Activated CD8-positive, alpha-beta T cell treated with anti-CD3 and anti-CD28 coated beads, Interleukin-2, amount 10 ng/mL, durations not matched to agents 7 days and 5 days (primary cell): ENCODE measurements around the gene CCL17. TPM values are rescaled to one million over a fixed set of nuclear protein-coding genes. Genes with fewer than 3 reads are reported as not detected.

Experiments used
- ATAC-seq: fragments of 150-1000 bp; cut with Tn5 transposase; one replicate; pipeline ENCODE4 v1.10.0; 2021; ENCODE audit warnings: moderate library complexity
- CTCF ChIA-PET: fragments of 350-600 bp; sonication (Branson Sonifier 250); formaldehyde crosslinking; loops from one replicate; lab custom pipeline; 2021; ENCODE audit warnings: antibody characterized with exemption; lab: Charles Lee
- POLR2A ChIA-PET: fragments of 350-600 bp; sonication (Branson Sonifier 250); formaldehyde crosslinking; loops from one replicate; lab custom pipeline; 2021; ENCODE audit warnings: antibody characterized with exemption; lab: Charles Lee
- DNase-seq: peaks from one replicate; pipeline ENCODE4 v3.0.0-alpha.2; 2020
- H3K27ac Mint-ChIP-seq: one replicate; pipeline ENCODE4 v1.8.0; 2021; ENCODE audit warnings: mild to moderate bottlenecking, mixed read lengths
- H3K27me3 Mint-ChIP-seq: one replicate; pipeline ENCODE4 v1.8.0; 2021; ENCODE audit warnings: low read depth, mixed read lengths
- H3K36me3 Mint-ChIP-seq: one replicate; pipeline ENCODE4 v1.8.0; 2021; ENCODE audit warnings: low read depth, mixed read lengths
- H3K4me1 Mint-ChIP-seq: one replicate; pipeline ENCODE4 v1.8.0; 2021; ENCODE audit warnings: low read depth, mixed read lengths
- H3K4me3 Mint-ChIP-seq: one replicate; pipeline ENCODE4 v1.8.0; 2021; ENCODE audit warnings: mild to moderate bottlenecking, mixed read lengths
- H3K9me3 Mint-ChIP-seq: one replicate; pipeline ENCODE4 v1.8.0; 2022; ENCODE audit warnings: mixed read lengths; ENCODE audit not compliant: insufficient read depth
- total RNA-seq, 2 experiments: library from RNA; stranded (reverse); gene quantifications; one replicate each; pipeline ENCODE4 v1.2.3, GENCODE V29; 2021

Gene CCL17
- total RNA-seq, 2 experiments from 2014 or later, result 0.50 TPM; not detected in 1

DNA sequence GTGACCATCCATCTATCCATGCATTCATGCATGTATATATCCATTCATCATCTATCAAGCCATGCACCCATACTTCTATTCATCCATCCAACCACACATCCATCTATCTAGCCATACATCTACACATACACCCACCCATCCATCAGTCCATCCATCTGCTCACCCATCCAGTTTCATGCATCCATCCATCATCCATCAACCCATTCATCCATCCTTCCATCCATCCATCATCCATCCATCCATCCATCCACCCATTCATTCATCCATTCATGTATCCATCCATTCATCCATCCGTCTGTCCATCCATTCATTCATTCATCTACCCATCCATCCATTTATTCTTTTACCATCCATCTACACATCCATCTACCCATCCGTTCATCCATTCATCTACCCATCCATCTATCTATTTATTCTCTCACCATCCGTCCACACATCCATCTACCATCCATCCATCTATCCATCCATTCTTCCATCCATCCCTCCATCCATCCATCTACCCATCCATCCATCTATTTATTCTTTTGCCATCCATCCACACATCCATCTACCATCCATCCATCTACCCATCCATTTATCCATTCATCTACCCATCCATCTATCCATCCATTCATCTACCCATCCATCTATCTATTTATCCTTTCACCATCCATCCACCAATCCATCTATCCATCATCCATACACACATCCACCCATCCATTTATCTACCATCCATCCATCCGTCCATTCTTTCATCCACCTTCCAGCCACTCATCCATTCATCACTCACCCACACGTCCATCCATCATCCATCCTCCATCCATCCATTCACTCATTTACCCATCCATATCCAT is 3.2 kb downstream of the CCL17 start:
- no peaks in the 10 kb centered on the region for H3K9me3 Mint-ChIP-seq
- no peak overlapping the region for H3K4me3 Mint-ChIP-seq
- CTCF ChIA-PET, result no interaction called here
- H3K27me3 Mint-ChIP-seq, result peaks cover 10% of the 10 kb centered on the region
- no peak for ATAC-seq
- POLR2A ChIA-PET, result interaction anchor here (0.6 kb wide), 1 partner anchor 608 kb away, joined by 4 read pairs; no protein-coding TSS in a partner anchor
- no peak overlapping the region for H3K27ac Mint-ChIP-seq
- H3K36me3 Mint-ChIP-seq, result no peaks in the 10 kb centered on the region
- H3K4me1 Mint-ChIP-seq, result peaks cover 2% of the 10 kb centered on the region
- DNase-seq, result no peak

DNA sequence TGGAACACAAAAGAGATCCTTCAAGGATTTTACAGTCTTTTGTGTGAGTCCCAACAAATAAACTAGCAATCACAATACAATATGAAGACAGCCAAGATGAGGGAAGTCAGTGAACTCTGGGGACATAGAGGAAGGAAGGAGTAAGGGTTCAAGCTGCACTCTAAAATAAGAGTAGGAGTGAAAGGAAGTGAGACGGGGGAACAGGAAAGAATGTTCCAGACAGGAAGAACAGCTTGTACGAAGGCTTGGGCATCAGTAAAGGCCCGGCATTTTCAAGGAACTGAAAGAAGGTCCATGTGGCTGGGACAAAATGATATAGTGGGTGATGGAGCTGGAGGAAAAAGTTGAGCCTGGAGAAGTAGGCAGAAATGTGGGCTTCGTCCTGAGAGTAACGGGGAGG is 4.5 kb downstream of the CCL17 start:
- DNase-seq (no peak), ATAC-seq (no peak)
- ChIA-PET CTCF (interaction anchor here (0.7 to 1.0 kb wide), 2 partner anchors 8 to 10 kb away, joined by 3 read pairs; no protein-coding TSS in a partner anchor), POLR2A (no interaction called here)
- Mint-ChIP-seq H3K27ac (no peak overlapping the region), H3K27me3 (peaks cover 7% of the 10 kb centered on the region), H3K4me1 (peaks cover 2% of the 10 kb centered on the region), H3K36me3 (no peaks in the 10 kb centered on the region), H3K9me3 (no peaks in the 10 kb centered on the region), H3K4me3 (no peak overlapping the region)

DNA sequence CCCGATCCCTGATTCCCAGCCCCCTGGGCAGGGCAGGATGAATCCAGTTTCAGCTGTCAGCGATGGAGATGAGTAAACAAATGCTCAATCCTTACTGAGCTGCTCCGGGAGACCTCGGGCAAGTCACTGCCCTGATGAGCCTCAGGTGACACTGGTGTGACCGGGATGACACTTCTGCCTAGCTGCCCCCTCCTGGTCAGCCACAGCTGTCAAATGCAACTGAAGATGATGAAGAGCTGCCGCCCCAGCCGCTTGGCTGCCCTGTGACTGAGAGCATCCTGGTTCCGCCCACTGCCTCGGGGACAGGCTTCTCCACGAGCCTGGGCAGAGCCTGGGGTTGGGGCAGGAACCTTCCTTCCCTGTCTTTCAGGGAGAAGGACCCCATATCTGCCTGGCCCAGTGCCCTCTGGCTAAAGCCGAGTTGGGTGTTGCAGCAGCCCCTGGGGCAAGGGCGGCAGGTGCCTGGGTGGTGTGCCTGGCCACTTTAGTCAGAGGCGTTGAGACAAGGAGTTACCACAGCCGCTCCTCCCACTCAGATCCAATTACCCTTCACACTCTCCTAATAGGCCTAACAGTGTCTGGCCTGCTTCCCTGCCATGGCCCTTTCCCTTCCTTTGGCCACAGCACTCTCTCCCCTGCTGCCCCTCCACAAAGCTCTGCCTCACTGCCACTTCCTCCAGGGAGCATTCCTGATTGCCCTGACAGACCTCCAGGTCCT is 5.5 kb downstream of the CCL17 start:
- POLR2A ChIA-PET, result no interaction called here
- H3K4me1 Mint-ChIP-seq, result peaks cover 2% of the 10 kb centered on the region
- DNase-seq, result no peak
- H3K4me3 Mint-ChIP-seq, result no peak overlapping the region
- CTCF ChIA-PET, result interaction anchor here (1.0 kb wide), 1 partner anchor 9 kb away, joined by 3 read pairs; no protein-coding TSS in a partner anchor
- H3K27ac Mint-ChIP-seq, result no peak overlapping the region
- H3K27me3 Mint-ChIP-seq, result peaks cover 2% of the 10 kb centered on the region
- no peaks in the 10 kb centered on the region for H3K36me3 Mint-ChIP-seq
- H3K9me3 Mint-ChIP-seq, result no peaks in the 10 kb centered on the region
- ATAC-seq, result no peak

DNA sequence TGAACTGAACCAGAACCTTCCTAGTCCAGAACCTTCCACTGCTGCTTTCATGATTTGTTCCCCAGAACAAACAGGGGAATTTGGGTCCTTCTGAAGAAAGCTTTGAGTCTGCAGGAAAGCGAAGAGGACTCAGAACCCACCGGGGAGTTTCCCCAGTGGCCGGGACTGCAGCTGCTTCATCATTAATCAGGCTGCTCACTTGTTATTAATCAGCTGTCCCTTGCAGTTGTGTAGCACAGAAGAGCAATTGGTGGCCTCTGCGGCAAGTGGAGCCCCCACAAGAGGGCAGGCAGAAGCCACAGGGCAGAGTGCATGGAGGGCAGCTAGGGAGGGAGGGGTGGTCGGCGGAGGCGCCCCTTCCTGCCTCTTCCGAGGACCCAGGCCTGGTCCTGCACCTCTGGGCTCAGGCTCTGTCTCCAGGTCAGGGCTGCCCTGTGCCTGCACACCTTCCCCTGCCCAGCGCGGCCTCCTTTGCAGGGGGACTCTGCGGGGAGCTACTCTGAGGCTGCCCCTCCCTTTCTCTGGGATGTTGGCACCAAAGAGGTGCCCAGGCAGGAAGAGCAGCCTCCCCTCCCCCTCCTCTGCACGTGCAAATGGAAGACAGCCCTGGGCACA is 6.9 kb downstream of the CCL17 start:
- no peak for DNase-seq
- Mint-ChIP-seq H3K4me1 (peaks cover 2% of the 10 kb centered on the region), H3K9me3 (no peaks in the 10 kb centered on the region), H3K4me3 (no peak overlapping the region), H3K27me3 (no peaks in the 10 kb centered on the region), H3K27ac (no peak overlapping the region), H3K36me3 (no peaks in the 10 kb centered on the region)
- ChIA-PET POLR2A (no interaction called here), CTCF (interaction anchor here (1.3 kb wide), 1 partner anchor 111 kb away, joined by 5 read pairs; no protein-coding TSS in a partner anchor)
- ATAC-seq, result no peak

DNA sequence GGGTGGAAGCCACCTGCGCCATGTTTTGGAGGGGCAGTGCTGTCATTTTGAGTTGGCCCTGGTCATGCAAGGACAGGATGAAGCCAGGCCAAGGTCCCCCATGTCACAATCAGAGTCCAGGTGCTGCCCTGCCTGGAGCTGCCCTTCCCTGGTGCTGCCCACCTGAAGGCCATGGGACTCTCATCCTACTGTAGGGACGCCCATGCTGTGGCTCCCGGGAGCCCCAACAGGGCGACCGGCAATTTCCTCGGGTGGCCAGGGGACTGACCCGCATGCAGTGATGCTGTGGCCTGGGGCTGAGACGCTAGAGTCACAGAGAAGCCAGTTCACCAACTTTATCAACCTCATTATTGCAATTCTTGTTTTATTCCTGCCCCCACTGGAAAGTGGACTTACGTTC is 8.0 kb downstream of the CCL17 start:
- CTCF ChIA-PET, result interaction anchor here (1.3 kb wide), 1 partner anchor 114 kb away, joined by 4 read pairs; no protein-coding TSS in a partner anchor
- Mint-ChIP-seq H3K4me3 (no peak overlapping the region), H3K27me3 (no peaks in the 10 kb centered on the region), H3K27ac (no peak overlapping the region), H3K36me3 (no peaks in the 10 kb centered on the region), H3K4me1 (peaks cover 10% of the 10 kb centered on the region), H3K9me3 (no peaks in the 10 kb centered on the region)
- POLR2A ChIA-PET, result interaction anchor here (0.6 kb wide), 1 partner anchor 9 kb away, joined by 3 read pairs; no protein-coding TSS in a partner anchor
- ATAC-seq (no peak), DNase-seq (no peak)

DNA sequence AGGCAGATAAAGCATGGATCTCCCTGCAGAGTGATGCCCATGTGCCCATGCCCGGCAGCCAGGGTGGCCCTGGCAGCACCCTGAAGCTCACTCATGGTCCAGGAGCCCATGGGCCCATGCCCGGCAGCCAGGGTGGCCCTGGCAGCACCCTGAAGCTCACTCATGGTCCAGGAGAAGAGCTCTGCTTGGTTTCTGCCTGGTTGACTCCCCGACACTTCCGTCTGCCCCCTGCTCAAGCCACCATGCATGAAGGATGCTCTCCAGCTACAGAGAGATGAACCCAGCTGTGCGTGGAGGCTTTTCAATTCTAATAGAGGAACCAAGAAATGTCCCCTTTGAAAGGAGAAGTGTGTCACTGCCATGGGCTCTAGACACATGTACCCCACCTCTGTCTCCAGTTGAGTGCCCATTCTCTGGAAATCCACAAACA is 8.7 kb downstream of the CCL17 start:
- H3K9me3 Mint-ChIP-seq, result no peaks in the 10 kb centered on the region
- H3K4me1 Mint-ChIP-seq, result peaks cover 15% of the 10 kb centered on the region
- ChIA-PET POLR2A (interaction anchor here (0.6 kb wide), 1 partner anchor 8 kb away, joined by 3 read pairs; no protein-coding TSS in a partner anchor), CTCF (interaction anchor here (1.1 to 1.3 kb wide), 2 partner anchors 113 to 114 kb away, joined by 4 to 6 read pairs; no protein-coding TSS in a partner anchor)
- H3K27me3 Mint-ChIP-seq, result no peaks in the 10 kb centered on the region
- DNase-seq (no peak), ATAC-seq (no peak)
- H3K27ac Mint-ChIP-seq, result no peak overlapping the region
- H3K4me3 Mint-ChIP-seq, result no peak overlapping the region
- no peaks in the 10 kb centered on the region for H3K36me3 Mint-ChIP-seq

DNA sequence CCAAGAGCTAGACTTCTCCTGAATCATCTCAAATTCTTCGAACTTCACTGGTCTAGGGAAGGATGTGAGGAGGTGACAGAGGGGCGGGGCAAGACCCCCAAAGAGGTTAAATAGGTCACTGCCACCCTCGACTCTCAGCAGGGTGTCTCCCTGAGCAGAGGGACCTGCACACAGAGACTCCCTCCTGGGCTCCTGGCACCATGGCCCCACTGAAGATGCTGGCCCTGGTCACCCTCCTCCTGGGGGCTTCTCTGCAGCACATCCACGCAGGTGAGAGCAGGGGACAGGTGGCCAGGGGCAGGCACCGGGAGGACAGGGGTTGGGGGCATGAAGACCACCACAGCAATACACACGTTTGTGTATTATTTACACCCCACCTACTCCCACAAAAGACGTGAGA is 9.2 kb downstream of the CCL17 start:
- ATAC-seq (no peak), DNase-seq (no peak)
- H3K36me3 Mint-ChIP-seq, result no peaks in the 10 kb centered on the region
- H3K27me3 Mint-ChIP-seq, result no peaks in the 10 kb centered on the region
- no peak overlapping the region for H3K27ac Mint-ChIP-seq
- ChIA-PET CTCF (interaction anchor here (1.1 to 1.3 kb wide), 2 partner anchors 113 to 115 kb away, joined by 4 to 6 read pairs; no protein-coding TSS in a partner anchor), POLR2A (no interaction called here)
- no peak overlapping the region for H3K4me3 Mint-ChIP-seq
- H3K9me3 Mint-ChIP-seq, result no peaks in the 10 kb centered on the region
- H3K4me1 Mint-ChIP-seq, result peaks cover 18% of the 10 kb centered on the region

DNA sequence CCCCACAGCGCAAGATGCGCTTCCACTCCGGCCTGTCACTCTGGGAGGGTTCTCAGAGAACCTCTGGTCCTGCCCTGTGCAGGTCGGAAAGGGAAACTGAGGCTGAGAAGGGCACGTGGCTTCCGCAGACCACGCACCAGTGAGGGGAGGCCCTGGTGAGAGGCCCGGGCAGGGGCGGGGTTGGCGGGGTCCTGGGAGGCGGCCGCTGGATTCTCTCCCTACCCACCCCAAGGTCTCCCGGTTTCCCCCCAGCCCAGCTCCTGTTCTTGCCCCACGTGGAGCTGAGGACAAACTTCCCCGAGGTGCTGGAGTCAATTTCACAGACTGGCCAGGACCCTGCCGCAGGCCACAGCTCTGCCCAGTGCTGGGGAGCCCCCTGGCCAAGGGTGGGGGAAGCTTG is 11.5 kb downstream of the CCL17 start:
- H3K27ac Mint-ChIP-seq, result no peak overlapping the region
- ChIA-PET CTCF (interaction anchor here (0.6 to 10.3 kb wide), 27 partner anchors 9 to 210 kb away, joined by 3 to 338 read pairs (median 7); partner anchors contain the start of genes ADGRG5, CCL17, CIAPIN1 and COQ9), POLR2A (interaction anchor here (1.2 to 2.5 kb wide), 3 partner anchors 114 to 170 kb away, joined by 3 to 20 read pairs (median 7); no protein-coding TSS in a partner anchor)
- no peaks in the 10 kb centered on the region for H3K27me3 Mint-ChIP-seq
- H3K36me3 Mint-ChIP-seq, result no peaks in the 10 kb centered on the region
- ATAC-seq (no peak), DNase-seq (no peak)
- no peak overlapping the region for H3K4me3 Mint-ChIP-seq
- H3K4me1 Mint-ChIP-seq, result peaks cover 25% of the 10 kb centered on the region
- H3K9me3 Mint-ChIP-seq, result no peaks in the 10 kb centered on the region

DNA sequence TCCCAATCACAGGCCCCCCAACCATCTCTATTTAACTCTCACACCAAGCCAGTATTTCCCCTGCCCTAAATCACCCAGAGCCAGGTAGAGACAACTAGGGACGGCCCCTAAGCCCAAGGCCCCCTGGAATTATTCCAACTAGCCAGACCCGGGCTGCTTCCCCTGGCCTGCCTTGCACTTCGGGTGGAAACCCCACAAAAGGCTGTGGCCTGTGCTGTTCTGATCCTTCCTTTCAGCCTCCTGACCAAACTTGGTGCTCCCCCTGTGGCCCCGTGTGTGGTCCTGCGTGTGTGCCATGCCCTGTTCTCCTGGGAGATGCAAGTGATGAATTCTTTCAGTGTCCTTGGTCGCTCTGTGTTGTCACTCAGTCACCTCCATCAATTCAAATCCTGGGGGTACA is 14.9 kb downstream of the CCL17 start:
- H3K27ac Mint-ChIP-seq, result peak overlapping the region; percentile 87

DNA sequence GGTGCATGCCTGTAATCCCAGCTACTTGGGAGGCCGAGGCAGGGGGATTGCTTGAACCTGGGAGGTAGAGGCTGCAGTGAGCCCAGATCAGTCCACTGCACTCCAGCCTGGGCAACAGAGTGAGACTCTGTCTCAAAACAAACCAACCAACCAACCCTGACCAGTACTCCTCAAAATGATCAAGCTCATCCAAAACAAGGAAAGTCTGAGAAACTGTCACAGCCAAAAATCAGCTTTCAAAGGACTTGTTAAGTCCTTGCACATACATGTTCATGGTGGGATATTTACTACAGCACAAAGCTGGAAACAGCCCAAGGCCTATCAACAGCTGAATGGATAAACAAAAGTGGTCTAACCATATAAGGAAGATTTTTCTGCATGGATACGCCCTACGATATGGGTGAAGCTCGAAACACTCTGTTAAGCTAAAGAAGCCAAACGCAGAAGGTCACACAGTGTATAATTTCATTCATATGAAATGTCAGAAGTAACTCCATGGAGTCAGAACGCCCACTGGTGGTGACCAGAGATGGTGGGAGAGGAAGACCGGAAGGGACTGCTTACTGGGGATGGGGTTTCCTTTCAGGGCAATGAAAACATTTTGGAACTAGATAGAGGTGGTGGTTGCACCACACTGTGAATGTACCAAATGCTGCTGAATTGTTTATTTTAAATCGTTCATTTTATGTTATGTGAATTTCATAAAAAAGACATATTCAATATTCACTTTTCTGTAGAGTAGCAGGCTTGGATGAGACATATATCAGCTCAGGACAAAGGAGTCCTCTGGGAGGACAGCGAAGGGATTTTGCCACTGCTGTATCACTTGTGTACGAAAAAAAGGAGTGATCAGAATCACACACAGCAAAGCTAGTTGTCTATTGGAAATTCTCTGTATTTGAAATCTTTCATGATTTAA is 17.7 kb downstream of the CCL17 start:
- Mint-ChIP-seq H3K27ac (no peak overlapping the region), H3K4me1 (peaks cover 18% of the 10 kb centered on the region), H3K9me3 (no peaks in the 10 kb centered on the region), H3K36me3 (peaks cover 2% of the 10 kb centered on the region), H3K27me3 (no peaks in the 10 kb centered on the region), H3K4me3 (no peak overlapping the region)
- no peak for DNase-seq
- CTCF ChIA-PET, result interaction anchor here (0.7 to 10.3 kb wide), 5 partner anchors 98 to 237 kb away, joined by 3 to 338 read pairs (median 3); partner anchors contain the start of gene PSME3IP1
- POLR2A ChIA-PET, result interaction anchor here (0.5 to 0.6 kb wide), 2 partner anchors 9 to 81 kb away, joined by 3 read pairs; no protein-coding TSS in a partner anchor
- ATAC-seq, result no peak

More for the DNA sequence above, 14.9 kb downstream of the CCL17 start:
- Mint-ChIP-seq H3K27me3 (no peaks in the 10 kb centered on the region), H3K36me3 (no peaks in the 10 kb centered on the region), H3K4me1 (peaks cover 25% of the 10 kb centered on the region), H3K4me3 (no peak overlapping the region), H3K9me3 (no peaks in the 10 kb centered on the region)
- ChIA-PET CTCF (interaction anchor here (0.7 to 10.3 kb wide), 25 partner anchors 10 to 193 kb away, joined by 3 to 338 read pairs (median 4); partner anchors contain the start of genes CCL17, CIAPIN1 and COQ9), POLR2A (interaction anchor here (1.4 kb wide), 1 partner anchor 28 kb away, joined by 4 read pairs; the partner anchor contains the start of genes CIAPIN1 and COQ9)
- ATAC-seq, result no peak
- no peak for DNase-seq
